Parathyroid adenoma (tissue), 2 donors: ENCODE data around the gene MTERF4.

Source experiments
- H2AFZ ChIP-seq: fragments of 300-600 bp; sonication (generic); one replicate; pipeline ENCODE4 v1.7.0; 2017; ENCODE audit warnings: antibody characterized with exemption, mild to moderate bottlenecking
- H3K27ac ChIP-seq: fragments of 300-600 bp; sonication (generic); one replicate; pipeline ENCODE4 v1.7.0; 2017
- H3K27me3 ChIP-seq: fragments of 300-600 bp; sonication (generic); one replicate; pipeline ENCODE4 v1.7.0; 2017; ENCODE audit warnings: low read length; ENCODE audit not compliant: control insufficient read depth, insufficient read depth
- H3K36me3 ChIP-seq: fragments of 300-600 bp; sonication (generic); one replicate; pipeline ENCODE4 v1.7.0; 2017; ENCODE audit warnings: low read length; ENCODE audit not compliant: control insufficient read depth, insufficient read depth
- H3K4me1 ChIP-seq: fragments of 300-600 bp; sonication (generic); one replicate; pipeline ENCODE4 v1.7.0; 2017; ENCODE audit warnings: control low read depth
- H3K4me2 ChIP-seq: fragments of 300-600 bp; sonication (generic); one replicate; pipeline ENCODE4 v1.7.0; 2017; ENCODE audit warnings: low read length
- H3K4me3 ChIP-seq: fragments of 300-600 bp; sonication (generic); one replicate; pipeline ENCODE4 v1.7.0; 2017; ENCODE audit warnings: low read depth, low read length
- H3K79me2 ChIP-seq: fragments of 300-600 bp; sonication (generic); one replicate; pipeline ENCODE4 v1.7.0; 2017; ENCODE audit warnings: control low read depth
- H3K9ac ChIP-seq: fragments of 300-600 bp; sonication (generic); one replicate; pipeline ENCODE4 v1.7.0; 2017; ENCODE audit warnings: mild to moderate bottlenecking
- H3K9me3 ChIP-seq: fragments of 300-600 bp; sonication (generic); one replicate; pipeline ENCODE4 v1.7.0; 2017; ENCODE audit warnings: low read length; ENCODE audit not compliant: control insufficient read depth
- CTCF ChIP-seq: fragments of 300-600 bp; sonication (generic); IDR thresholded peaks from one replicate; pipeline ENCODE4 v1.7.0; 2017; ENCODE audit warnings: antibody characterized with exemption, mild to moderate bottlenecking
- donor health status: primary hyperparathyroidism.

Gene MTERF4

GRCh38 chr2:241114836-241115235 is 12.7 kb upstream of the MTERF4 start:
- H3K4me3 ChIP-seq: no peak overlapping the region
- no peaks in the 10 kb centered on the region for H3K4me1 ChIP-seq
- H3K27me3 ChIP-seq: no peaks in the 10 kb centered on the region
- no peak for TF ChIP-seq CTCF
- no peak overlapping the region for H3K27ac ChIP-seq
- H2AFZ ChIP-seq: no peak overlapping the region
- H3K79me2 ChIP-seq: no peaks in the 10 kb centered on the region
- no peaks in the 10 kb centered on the region for H3K36me3 ChIP-seq
- H3K9me3 ChIP-seq: no peaks in the 10 kb centered on the region
- H3K4me2 ChIP-seq: no peak overlapping the region
- H3K9ac ChIP-seq: no peak overlapping the region

- Histone ChIP-seq H3K4me3 (no peak overlapping the region), H3K4me2 (no peak overlapping the region), H3K9ac (no peak overlapping the region), H3K9me3 (no peaks in the 10 kb centered on the region), H3K79me2 (no peaks in the 10 kb centered on the region), H3K27ac (no peak overlapping the region), H2AFZ (no peak overlapping the region), H3K27me3 (no peaks in the 10 kb centered on the region), H3K4me1 (no peaks in the 10 kb centered on the region), H3K36me3 (no peaks in the 10 kb centered on the region)
- no peak for TF ChIP-seq CTCF
Measured at GRCh38 chr2:241112592-241112991, 10.5 kb upstream of the MTERF4 start.

GRCh38 chr2:241112046-241112445 is 10.0 kb upstream of the MTERF4 start:
- H3K4me3 ChIP-seq: no peak overlapping the region
- H3K9me3 ChIP-seq: no peaks in the 10 kb centered on the region
- H3K9ac ChIP-seq: no peak overlapping the region
- no peak overlapping the region for H2AFZ ChIP-seq
- no peaks in the 10 kb centered on the region for H3K36me3 ChIP-seq
- no peak for TF ChIP-seq CTCF
- no peak overlapping the region for H3K4me2 ChIP-seq
- H3K27me3 ChIP-seq: no peaks in the 10 kb centered on the region
- no peaks in the 10 kb centered on the region for H3K4me1 ChIP-seq
- no peak overlapping the region for H3K27ac ChIP-seq
- no peaks in the 10 kb centered on the region for H3K79me2 ChIP-seq

- no peaks in the 10 kb centered on the region for H3K36me3 ChIP-seq
- TF ChIP-seq CTCF: no peak
Measured at GRCh38 chr2:241111440-241111805, 9.3 kb upstream of the MTERF4 start.

GRCh38 chr2:241110607-241111439 is 8.7 kb upstream of the MTERF4 start:
- Histone ChIP-seq H3K9ac (no peak overlapping the region), H3K9me3 (no peaks in the 10 kb centered on the region), H2AFZ (no peak overlapping the region), H3K79me2 (no peaks in the 10 kb centered on the region), H3K27ac (no peak overlapping the region), H3K36me3 (no peaks in the 10 kb centered on the region), H3K4me2 (no peak overlapping the region), H3K4me3 (no peak overlapping the region), H3K4me1 (no peaks in the 10 kb centered on the region), H3K27me3 (no peaks in the 10 kb centered on the region)
- TF ChIP-seq CTCF: no peak

More at GRCh38 chr2:241111440-241111805, 9.3 kb upstream of the MTERF4 start:
- no peak overlapping the region for H3K4me3 ChIP-seq
- H3K27me3 ChIP-seq: no peaks in the 10 kb centered on the region
- H3K9me3 ChIP-seq: no peaks in the 10 kb centered on the region
- no peak overlapping the region for H3K27ac ChIP-seq
- H3K9ac ChIP-seq: no peak overlapping the region
- no peaks in the 10 kb centered on the region for H3K79me2 ChIP-seq
- H2AFZ ChIP-seq: no peak overlapping the region
- no peak overlapping the region for H3K4me2 ChIP-seq
- H3K4me1 ChIP-seq: no peaks in the 10 kb centered on the region
